Activated CD8-positive, alpha-beta memory T cell treated with anti-CD3 and anti-CD28 coated beads, Interleukin-2, amount 50 U/mL, for 24 hours (primary cell): ENCODE data around the gene PKP3.
A peak's percentile ranks its signal among the peaks of the same experiment; 100 is the strongest.
"Not testable (repeated sequence)": the region's sequence is repeated elsewhere in the genome, so short reads cannot be mapped to it uniquely, and the experiment has no call there.

Experiments used
- DNase-seq: peaks from one replicate; pipeline ENCODE4 v3.0.0-alpha.2; 2020; ENCODE audit errors: extremely low read depth

PKP3 gene

GRCh38 chr11:425301-425700 lies 31.3 kb downstream of the PKP3 start:
- DNase-seq: no peak

GRCh38 chr11:426851-427250 lies 32.8 kb downstream of the PKP3 start:
- DNase-seq: no peak

GRCh38 chr11:428295-428694 lies 34.3 kb downstream of the PKP3 start:
- DNase-seq: no peak

- DNase-seq: no peak
These were observed 35.4 kb downstream of the PKP3 start for GRCh38 chr11:429391-429790.

GRCh38 chr11:429931-430456 lies 36.0 kb downstream of the PKP3 start:
- no peak for DNase-seq

- no peak for DNase-seq
These were observed 37.9 kb downstream of the PKP3 start for GRCh38 chr11:431921-432320.

GRCh38 chr11:432501-433100 lies 38.6 kb downstream of the PKP3 start:
- DNase-seq: no peak

- no peak for DNase-seq
These were observed 39.1 kb downstream of the PKP3 start for GRCh38 chr11:433111-433510.

GRCh38 chr11:433641-434040 lies 39.6 kb downstream of the PKP3 start:
- no peak for DNase-seq

- no peak for DNase-seq
These were observed 40.5 kb downstream of the PKP3 start for GRCh38 chr11:434496-434895.

- not testable (repeated sequence) for DNase-seq
These were observed 41.2 kb downstream of the PKP3 start for GRCh38 chr11:434999-435740.

- DNase-seq: no peak
These were observed 43.3 kb downstream of the PKP3 start for GRCh38 chr11:437228-437870.

- DNase-seq: no peak
These were observed 44.3 kb downstream of the PKP3 start for GRCh38 chr11:438101-438844.

GRCh38 chr11:439315-440064 lies 45.5 kb downstream of the PKP3 start:
- DNase-seq: no peak

GRCh38 chr11:440065-441042 lies 46.3 kb downstream of the PKP3 start:
- no peak for DNase-seq

- no peak for DNase-seq
These were observed 47.0 kb downstream of the PKP3 start for GRCh38 chr11:441043-441417.

GRCh38 chr11:441418-442274 lies 47.6 kb downstream of the PKP3 start, which contains the start of gene ANO9:
TSS of gene ANO9 (minus strand) at chr11:442011. CDS start at chr11:441926, 85 bp downstream.
- peak; percentile 12 for DNase-seq

GRCh38 chr11:442611-443081 lies 48.6 kb downstream of the PKP3 start:
- DNase-seq: no peak
